HG02678 (cell line): ENCODE results near the gene PRKCE.

ENCODE experiments used
- ATAC-seq: cut with Tn5 transposase; IDR thresholded peaks from one replicate; pipeline ENCODE4 v1.9.1; 2021; ENCODE audit warnings: mild to moderate bottlenecking, moderate library complexity; ENCODE audit not compliant: unreplicated experiment

Gene PRKCE

GRCh38 chr2:46062637-46063412, 411.4 kb downstream of the PRKCE start:
- ATAC-seq, result no peak

- no peak for ATAC-seq
Observed at GRCh38 chr2:46064396-46064795, 412.9 kb downstream of the PRKCE start.

- ATAC-seq, result no peak
Observed at GRCh38 chr2:46065152-46065551, 413.7 kb downstream of the PRKCE start.

DNA sequence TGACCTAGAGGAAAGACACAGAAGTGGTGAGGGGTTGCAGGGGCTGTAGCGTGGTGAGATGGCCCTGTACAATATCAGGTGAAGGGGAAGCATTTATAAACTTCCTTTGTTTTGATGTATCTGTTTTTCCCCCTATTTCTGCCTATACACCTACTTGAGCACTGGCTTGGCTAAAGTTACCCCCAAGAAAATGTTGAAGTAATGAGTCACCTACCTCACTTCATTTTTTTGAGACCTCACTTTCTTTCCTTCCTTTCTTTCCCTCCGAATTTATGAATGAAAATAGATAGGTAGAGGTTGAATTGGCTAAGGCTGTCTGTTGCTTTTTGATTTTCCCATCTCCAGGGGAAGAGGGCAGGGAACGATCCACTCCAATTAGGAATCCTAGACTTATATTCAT, 414.6 kb downstream of the PRKCE start:
- ATAC-seq, result no peak

DNA sequence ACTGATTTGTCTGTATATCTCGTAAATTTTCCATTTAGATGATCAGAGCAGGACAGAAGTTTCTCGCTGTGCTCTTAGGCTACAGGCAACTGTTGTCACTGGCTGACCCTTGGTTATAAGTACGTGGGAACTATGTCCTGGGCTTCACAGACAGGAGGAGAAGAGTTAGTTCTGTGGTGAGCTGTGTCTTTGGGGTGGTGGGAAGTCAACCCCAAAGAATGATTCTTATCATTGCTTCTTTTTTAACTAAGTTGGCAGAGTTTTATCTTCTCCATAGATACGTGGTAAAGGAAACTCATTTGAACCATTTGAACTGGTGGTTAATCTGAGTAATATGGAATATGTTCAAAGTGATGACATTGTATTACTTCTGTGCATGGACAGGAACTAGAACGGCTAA, 415.1 kb downstream of the PRKCE start:
- ATAC-seq, result no peak

GRCh38 chr2:46067062-46067461, 415.6 kb downstream of the PRKCE start:
- no peak for ATAC-seq

DNA sequence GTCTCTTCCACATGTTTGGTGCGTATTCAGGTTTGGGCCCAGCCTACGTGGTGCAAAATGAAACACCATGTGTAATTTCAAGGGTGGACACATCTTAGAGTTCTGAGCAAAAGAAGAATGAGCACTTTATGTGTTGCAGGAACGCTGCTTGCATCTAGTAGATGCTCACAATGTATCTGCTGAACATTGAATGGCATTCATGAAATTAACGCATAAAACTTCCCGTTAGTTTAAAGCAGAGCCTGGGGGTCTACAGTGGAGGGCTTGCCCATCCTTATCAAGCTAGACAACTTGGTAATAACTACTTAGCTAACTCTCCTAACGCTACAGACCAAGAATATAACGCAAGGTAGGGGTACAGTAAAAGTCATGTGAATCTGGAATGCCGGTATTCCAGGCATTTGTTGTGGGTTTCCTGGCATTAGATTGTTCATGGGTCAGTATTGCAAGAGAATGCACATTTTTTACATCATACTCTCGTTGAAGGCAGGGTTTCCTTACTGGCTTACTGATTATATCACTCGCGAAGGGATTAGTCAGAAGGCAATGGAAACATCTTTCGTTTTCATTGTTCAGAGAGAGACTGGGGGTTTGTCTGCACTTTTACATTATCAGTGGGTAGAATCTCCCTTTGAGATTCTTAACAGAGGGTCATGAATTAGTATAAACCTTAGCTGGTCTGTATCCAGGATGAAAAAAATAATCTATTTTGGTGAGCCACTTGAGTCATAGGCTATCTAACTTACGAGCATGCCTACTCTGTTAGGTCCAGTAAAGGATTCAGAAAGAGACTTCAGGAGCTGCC, 416.2 kb downstream of the PRKCE start:
- ATAC-seq, result no peak

- no peak for ATAC-seq
Observed at GRCh38 chr2:46068636-46069035, 417.2 kb downstream of the PRKCE start.

DNA sequence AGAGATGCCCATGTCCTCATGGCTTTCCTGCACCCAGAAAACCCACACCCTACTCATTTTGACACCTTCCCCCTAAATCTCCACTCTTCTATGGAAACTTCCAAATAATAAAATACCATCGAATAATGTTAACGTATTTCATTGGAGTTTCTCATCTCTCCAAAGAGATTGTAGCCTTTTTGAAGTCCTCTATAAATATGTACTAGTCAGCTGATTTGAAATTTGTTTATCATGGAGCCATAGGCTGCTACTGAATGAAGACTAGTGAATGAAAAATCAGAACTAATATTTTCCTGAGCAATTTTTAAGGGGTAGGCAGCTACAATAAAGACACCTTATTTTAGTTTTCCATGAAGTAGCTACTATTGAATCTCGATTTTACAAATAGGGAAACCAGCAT, 419.6 kb downstream of the PRKCE start:
- no peak for ATAC-seq

- ATAC-seq, result no peak
Observed at GRCh38 chr2:46072101-46072820, 420.8 kb downstream of the PRKCE start.

GRCh38 chr2:46073540-46074046, 422.1 kb downstream of the PRKCE start:
- no peak for ATAC-seq

- ATAC-seq, result no peak
Observed at GRCh38 chr2:46074501-46074900, 423.0 kb downstream of the PRKCE start.

- ATAC-seq, result no peak
Observed at GRCh38 chr2:46075848-46076247, 424.4 kb downstream of the PRKCE start.

DNA sequence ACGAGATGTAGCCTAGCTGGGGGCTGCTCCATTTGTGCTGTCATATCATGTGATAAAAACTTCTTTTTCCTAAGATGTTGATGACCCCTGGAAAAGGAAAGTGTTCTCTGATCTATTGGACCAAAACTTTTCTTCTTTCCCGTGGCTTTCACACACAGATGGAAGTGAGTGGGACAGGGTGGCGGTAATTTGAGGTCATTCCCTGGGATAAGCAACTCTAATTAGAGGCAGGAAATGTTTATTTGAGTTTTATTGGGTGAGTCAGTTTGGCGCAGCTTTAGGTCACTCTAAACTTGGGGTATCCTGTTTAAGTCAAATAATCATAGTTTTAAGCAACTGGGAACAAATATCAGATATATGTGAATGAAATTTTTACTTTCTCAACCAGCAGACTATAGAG, 424.8 kb downstream of the PRKCE start:
- no peak for ATAC-seq

DNA sequence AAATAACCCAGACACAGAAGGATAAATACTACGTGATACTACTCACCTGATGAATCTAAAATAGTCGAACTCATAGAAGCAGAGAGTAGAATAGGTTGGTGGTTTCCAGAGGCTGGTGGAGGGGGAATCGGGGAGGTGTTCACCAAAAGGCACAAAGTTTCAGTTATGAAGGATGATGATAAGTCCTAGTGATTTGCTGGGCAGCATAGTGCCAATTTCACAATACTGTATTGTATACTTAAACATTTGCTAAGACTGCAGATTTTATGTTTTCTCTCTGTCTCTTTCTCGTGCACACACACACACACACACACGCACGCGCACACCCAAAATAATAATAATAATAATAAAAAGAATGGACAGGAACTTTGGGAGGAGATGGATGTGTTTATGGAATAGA, 425.4 kb downstream of the PRKCE start:
- ATAC-seq, result no peak

GRCh38 chr2:46077522-46078107, 426.1 kb downstream of the PRKCE start:
- no peak for ATAC-seq

DNA sequence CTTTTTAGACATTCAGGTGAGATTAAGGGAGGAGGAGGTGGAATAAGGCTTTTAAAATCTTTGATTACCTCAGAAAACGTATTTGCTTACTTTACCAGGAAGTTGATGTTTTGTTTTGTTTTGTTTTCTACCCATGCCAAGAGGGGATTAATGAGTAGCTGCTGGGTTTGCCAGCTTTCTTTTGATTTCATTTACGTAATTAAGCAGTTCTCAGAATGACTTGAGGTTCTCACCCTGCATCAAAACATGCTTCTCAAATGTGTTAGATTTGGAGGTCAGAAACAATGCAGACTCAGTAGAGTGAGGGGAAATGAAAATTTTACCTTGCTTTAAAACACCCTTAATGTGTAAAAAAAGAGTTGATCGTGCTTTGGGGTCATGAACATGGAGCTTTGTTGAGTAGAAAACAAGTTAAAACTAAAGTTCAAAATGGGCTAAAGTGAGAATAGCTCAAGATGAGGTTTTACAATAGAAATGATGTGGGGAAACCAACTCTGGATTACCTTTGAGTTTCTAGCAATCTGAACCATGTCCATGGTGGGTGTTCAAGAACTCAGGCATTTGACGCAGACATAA, 428.6 kb downstream of the PRKCE start:
- ATAC-seq, result no peak

- ATAC-seq, result no peak
Observed at GRCh38 chr2:46082531-46083485, 431.3 kb downstream of the PRKCE start.

DNA sequence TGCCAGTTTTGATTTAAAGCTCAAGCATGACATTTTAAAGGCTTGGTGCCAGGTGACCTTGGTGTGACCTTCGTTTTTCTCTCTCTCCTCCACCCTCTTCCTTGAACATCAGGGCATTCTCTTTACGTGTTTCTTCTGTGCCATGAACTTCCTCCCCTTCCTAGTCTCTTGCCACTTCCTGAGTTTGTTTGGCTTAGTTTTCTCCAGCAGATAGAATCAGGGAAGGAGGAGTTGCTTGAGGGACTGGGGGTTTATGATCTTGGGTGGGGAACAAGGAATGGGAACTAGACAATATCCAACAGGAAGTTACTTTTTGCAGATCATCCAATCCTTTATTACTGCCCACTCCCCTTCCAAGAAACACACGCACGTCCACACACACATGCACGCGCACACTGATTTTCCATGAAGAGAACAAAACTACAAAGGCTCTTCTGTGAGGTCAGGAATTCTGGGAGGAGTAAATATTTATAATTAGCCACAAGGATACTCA, 435.1 kb downstream of the PRKCE start:
- no peak for ATAC-seq
